ENCODE data around the gene C1QC. TPM values are rescaled to one million over a fixed set of nuclear protein-coding genes. Genes with fewer than 3 reads are reported as not detected.

The C1QC gene
- total RNA-seq, 1 experiment from 2014 or later = 0.59 TPM

DNA sequence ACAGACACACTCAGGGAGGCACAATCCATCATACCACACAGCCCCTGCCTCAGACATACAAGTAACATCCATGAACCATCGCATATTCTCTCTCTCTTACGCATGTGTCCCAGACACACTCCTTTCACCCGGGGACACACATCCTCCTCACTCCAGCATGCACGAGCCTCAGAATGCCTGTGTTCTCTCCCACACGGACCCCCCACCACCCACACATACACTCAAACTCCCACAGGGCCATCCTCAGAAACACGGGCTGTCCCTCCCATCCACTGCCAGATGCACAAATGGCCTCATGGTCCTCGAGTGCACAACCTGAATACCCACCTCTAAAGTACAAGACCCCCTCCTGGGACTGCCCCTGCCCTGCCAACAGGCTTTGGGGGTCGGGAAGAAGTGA, 2.2 kb upstream of the C1QC start:
- POLR2A ChIA-PET = no interaction called here
- Histone ChIP-seq H3K4me3 (replicated peaks in 1 of 2; ENCODE audit: low read depth in 1 of 2, low read length in 2 of 2) (no peak overlapping the region), H3K27me3 (ENCODE audit: insufficient read depth, low read length) (peaks cover 1% of the 10 kb centered on the region; the same call in 1 of the 2 replicates), H3K27ac (ENCODE audit: low read depth, low read length) (no peak overlapping the region), H3K9ac (ENCODE audit: low read length) (no peak overlapping the region), H3K79me2 (ENCODE audit: insufficient read depth, low read length) (no peaks in the 10 kb centered on the region), H3K36me3 (ENCODE audit: control insufficient read depth in 1 of 2, insufficient read depth in 2 of 2, low read length in 2 of 2) (no peaks in the 10 kb centered on the region), H4K20me1 (ENCODE audit: insufficient read depth) (no peaks in the 10 kb centered on the region), H2AFZ (ENCODE audit: low read depth, low read length, poor library complexity, severe bottlenecking) (no peak overlapping the region), H3K4me2 (ENCODE audit: low read length) (no peak overlapping the region), H3K4me1 (ENCODE audit: control insufficient read depth in 1 of 2, insufficient read depth in 2 of 2, low read length in 2 of 2) (no peaks in the 10 kb centered on the region), H3K9me2 (ENCODE audit: insufficient read depth) (no peaks in the 10 kb centered on the region), H3K9me3 (ENCODE audit: control insufficient read depth in 1 of 2, insufficient read depth in 1 of 2, low read depth in 1 of 2, low read length in 2 of 2) (no peaks in the 10 kb centered on the region)
- no TSS peak for BruUV-seq (replicated peaks)
- TF ChIP-seq FOSL1 (IDR thresholded peaks at IDR 0.05; ENCODE audit: low read depth) (no peak), EZH2phosphoT487 (IDR thresholded peaks at IDR 0.05; ENCODE audit: borderline replicate concordance) (no peak), SRF (IDR thresholded peaks at IDR 0.05; ENCODE audit: low read depth) (no peak), EGR1 (IDR thresholded peaks at IDR 0.05; ENCODE audit: low read depth) (no peak), CEBPB (IDR thresholded peaks at IDR 0.05; ENCODE audit: low read depth) (no peak)
- no peak for DNase-seq (ENCODE audit: low read depth, low spot score)
- no peak for ATAC-seq
- RAD21 ChIA-PET (ENCODE audit: low non-redundant PET in 1 of 2, low total read pairs in 2 of 2, uncharacterized antibody in 2 of 2, unreplicated experiment in 2 of 2) = interaction anchor here (0.5 to 1.4 kb wide), 4 partner anchors 14 to 222 kb away, joined by 3 to 7 read pairs (median 4); no protein-coding TSS in a partner anchor
- CTCF ChIA-PET = interaction anchor here (1.2 to 4.7 kb wide), 2 partner anchors 221 to 225 kb away, joined by 4 to 48 read pairs; no protein-coding TSS in a partner anchor
- intact Hi-C loops (cut with micrococcal nuclease) = loop anchor here (5.0 kb wide), 1 partner anchor 509 kb away; no protein-coding TSS in a partner anchor

GRCh38 chr1:22641906-22642636, 1.4 kb upstream of the C1QC start:
- H3K36me3 ChIP-seq (ENCODE audit: control insufficient read depth in 1 of 2, insufficient read depth in 2 of 2, low read length in 2 of 2) = no peaks in the 10 kb centered on the region
- H3K4me1 ChIP-seq (ENCODE audit: control insufficient read depth in 1 of 2, insufficient read depth in 2 of 2, low read length in 2 of 2) = no peaks in the 10 kb centered on the region
- H3K9me3 ChIP-seq (ENCODE audit: control insufficient read depth in 1 of 2, insufficient read depth in 1 of 2, low read depth in 1 of 2, low read length in 2 of 2) = no peaks in the 10 kb centered on the region
- POLR2A ChIA-PET = interaction anchor here (1.0 kb wide), 1 partner anchor 221 kb away, joined by 5 read pairs; no protein-coding TSS in a partner anchor
- RAD21 ChIA-PET (ENCODE audit: low non-redundant PET in 1 of 2, low total read pairs in 2 of 2, uncharacterized antibody in 2 of 2, unreplicated experiment in 2 of 2) = interaction anchor here (0.5 to 1.4 kb wide), 6 partner anchors 13 to 223 kb away, joined by 3 to 7 read pairs (median 5); no protein-coding TSS in a partner anchor
- H3K9me2 ChIP-seq (ENCODE audit: insufficient read depth) = no peaks in the 10 kb centered on the region
- ATAC-seq (peak; percentile 93), DNase-seq (ENCODE audit: low read depth, low spot score) (no peak)
- TF ChIP-seq ZNF274 (IDR thresholded peaks at IDR 0.05; ENCODE audit: low read depth, low read length) = no peak
- TF ChIP-seq, protein P1, sequence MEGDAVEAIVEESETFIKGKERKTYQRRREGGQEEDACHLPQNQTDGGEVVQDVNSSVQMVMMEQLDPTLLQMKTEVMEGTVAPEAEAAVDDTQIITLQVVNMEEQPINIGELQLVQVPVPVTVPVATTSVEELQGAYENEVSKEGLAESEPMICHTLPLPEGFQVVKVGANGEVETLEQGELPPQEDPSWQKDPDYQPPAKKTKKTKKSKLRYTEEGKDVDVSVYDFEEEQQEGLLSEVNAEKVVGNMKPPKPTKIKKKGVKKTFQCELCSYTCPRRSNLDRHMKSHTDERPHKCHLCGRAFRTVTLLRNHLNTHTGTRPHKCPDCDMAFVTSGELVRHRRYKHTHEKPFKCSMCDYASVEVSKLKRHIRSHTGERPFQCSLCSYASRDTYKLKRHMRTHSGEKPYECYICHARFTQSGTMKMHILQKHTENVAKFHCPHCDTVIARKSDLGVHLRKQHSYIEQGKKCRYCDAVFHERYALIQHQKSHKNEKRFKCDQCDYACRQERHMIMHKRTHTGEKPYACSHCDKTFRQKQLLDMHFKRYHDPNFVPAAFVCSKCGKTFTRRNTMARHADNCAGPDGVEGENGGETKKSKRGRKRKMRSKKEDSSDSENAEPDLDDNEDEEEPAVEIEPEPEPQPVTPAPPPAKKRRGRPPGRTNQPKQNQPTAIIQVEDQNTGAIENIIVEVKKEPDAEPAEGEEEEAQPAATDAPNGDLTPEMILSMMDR (IDR thresholded peaks at IDR 0.05 in 2 of 3, conservative IDR thresholded peaks at IDR 0.05 in 1 of 3; ENCODE audit: borderline replicate concordance in 1 of 3, insufficient read depth in 1 of 3, low read depth in 2 of 3, low read length in 2 of 3) = peak; percentile 87 to 91 (median 89)
- TF ChIP-seq YY1 (IDR thresholded peaks at IDR 0.05; ENCODE audit: extremely low read depth, insufficient replicate concordance, low read depth, low read length) = peak; percentile 29
- TF ChIP-seq RAD21 (IDR thresholded peaks at IDR 0.05; ENCODE audit: low read depth) = peak; percentile 97
- H4K20me1 ChIP-seq (ENCODE audit: insufficient read depth) = no peaks in the 10 kb centered on the region
- no peak overlapping the region for H3K27ac ChIP-seq (ENCODE audit: low read depth, low read length)
- H2AFZ ChIP-seq (ENCODE audit: low read depth, low read length, poor library complexity, severe bottlenecking) = peak overlapping the region; percentile 7
- H3K79me2 ChIP-seq (ENCODE audit: insufficient read depth, low read length) = no peaks in the 10 kb centered on the region
- CTCF ChIA-PET = interaction anchor here (0.9 to 4.7 kb wide), 2 partner anchors 221 to 226 kb away, joined by 3 to 48 read pairs; no protein-coding TSS in a partner anchor
- no TSS peak for BruUV-seq (replicated peaks)
- no peaks in the 10 kb centered on the region for H3K27me3 ChIP-seq (ENCODE audit: insufficient read depth, low read length)
- intact Hi-C loops (cut with micrococcal nuclease) = loop anchor here (1.0 to 5.0 kb wide), 3 partner anchors 113 to 510 kb away; no protein-coding TSS in a partner anchor
- no peak overlapping the region for H3K4me2 ChIP-seq (ENCODE audit: low read length)
- H3K9ac ChIP-seq (ENCODE audit: low read length) = no peak overlapping the region
- no peak overlapping the region for H3K4me3 ChIP-seq (replicated peaks in 1 of 2; ENCODE audit: low read depth in 1 of 2, low read length in 2 of 2)
